ENCODE data around the gene NUCKS1. TPM values are rescaled to one million over a fixed set of nuclear protein-coding genes. Genes with fewer than 3 reads are reported as not detected.

NUCKS1 gene
- total and polyA plus RNA-seq, 2 of the 4 experiments (the other 2 are of a cell fraction), result 37.9 to 103 TPM

- Histone ChIP-seq H3K79me1 (ENCODE audit: low read depth in 1 of 2, low read length in 2 of 2) (peaks cover 10 to 66% of the 10 kb centered on the region in 2 experiments), H3K23ac (ENCODE audit: low read depth, low read length) (no peak overlapping the region), H3K56ac (ENCODE audit: extremely low read depth, insufficient read depth, low read length) (no peak overlapping the region), H2BK5ac (ENCODE audit: low read depth, low read length, poor library complexity, severe bottlenecking) (no peak overlapping the region), H2AK5ac (ENCODE audit: low read depth, low read length) (no peak overlapping the region), H3K27me3 (ENCODE audit: control insufficient read depth, insufficient read depth, low read length) (no peaks in the 10 kb centered on the region), H4K5ac (ENCODE audit: low read depth, low read length) (no peak overlapping the region), H2BK15ac (ENCODE audit: low read depth, low read length) (no peak overlapping the region; the same call in 2 of the 3 replicates), H3K4me2 (ENCODE audit: low read depth, low read length) (no peak overlapping the region), H3K36me3 (ENCODE audit: control insufficient read depth, insufficient read depth, low read length) (peaks cover 10% of the 10 kb centered on the region), H3K14ac (replicated peaks; ENCODE audit: low read depth, low read length) (no peak overlapping the region), H2BK20ac (ENCODE audit: low read depth, low read length) (no peak overlapping the region), H3K9me3 (ENCODE audit: control insufficient read depth, insufficient read depth, low read length) (no peaks in the 10 kb centered on the region), H3K4me3 (ENCODE audit: insufficient read depth, low read depth, low read length) (no peak overlapping the region), H2BK120ac (ENCODE audit: low read depth, low read length) (no peak overlapping the region), H4K20me1 (ENCODE audit: insufficient read depth, low read length) (peaks cover 61% of the 10 kb centered on the region), H2AFZ (replicated peaks; ENCODE audit: low read length, poor library complexity) (no peak overlapping the region), H3K9ac (ENCODE audit: low read depth, low read length) (no peak overlapping the region), H4K91ac (ENCODE audit: insufficient read depth, low read depth, low read length) (no peak overlapping the region), H3K4me1 (ENCODE audit: control insufficient read depth, insufficient read depth, low read length) (peaks cover 7% of the 10 kb centered on the region), H3K9me1 (ENCODE audit: insufficient read depth, low read length) (peaks cover 11% of the 10 kb centered on the region; the same call in 1 of the 2 replicates), H3K27ac (ENCODE audit: insufficient read depth, low read length) (no peak overlapping the region), H3K18ac (ENCODE audit: low read depth, low read length) (no peak overlapping the region), H2AK9ac (replicated peaks; ENCODE audit: low read depth, low read length, poor library complexity) (no peak overlapping the region), H4K8ac (ENCODE audit: low read depth in 2 of 2, low read length in 2 of 2) (no peak overlapping the region), H3K4ac (ENCODE audit: low read depth, low read length) (no peak overlapping the region)
- no peak for ATAC-seq (ENCODE audit: low read depth)
- no TSS peak for BruUV-seq (replicated peaks)
- ChIA-PET POLR2A (ENCODE audit: unreplicated experiment) (no interaction called here), CTCF (no interaction called here)
- intact Hi-C loops (cut with micrococcal nuclease) (no loop called here), dilution Hi-C loops (cut with HindIII; ENCODE audit: low sequenced_read_pairs, unreplicated experiment) (no loop called here), in situ Hi-C loops (cut with MboI; ENCODE audit: low sequenced_read_pairs) (no loop called here)
- TF ChIP-seq CHD1 (IDR thresholded peaks at IDR 0.05; ENCODE audit: low read depth, low read length), result no peak
- TF ChIP-seq NFE2L2 (IDR thresholded peaks at IDR 0.05; ENCODE audit: low read depth, low read length), result no peak
- no peak for TF ChIP-seq RFX5 (IDR thresholded peaks at IDR 0.05; ENCODE audit: low read depth, low read length)
- no CpG with 5 or more reads among the region's 1 CpG for WGBS, 2 experiments (ENCODE audit: extremely low coverage in 2 of 2, insufficient read length in 1 of 2)
- no peak for DNase-seq
Measured at GRCh38 chr1:205735218-205735617, 14.8 kb downstream of the NUCKS1 start.

Measured in IMR-90 (cell line).